ENCODE data around the gene HAGH.

Gene HAGH

GRCh38 chr16:1851793-1852192, 25.2 kb upstream of the HAGH start:
- no peak for TF ChIP-seq CTCF (conservative IDR thresholded peaks at IDR 0.05; ENCODE audit: low read depth, low read length)
- no peak overlapping the region for H3K4me3 ChIP-seq (ENCODE audit: low read length)
- no peak for DNase-seq (ENCODE audit: low read depth)

- TF ChIP-seq CTCF (conservative IDR thresholded peaks at IDR 0.05; ENCODE audit: low read depth, low read length): no peak
- H3K4me3 ChIP-seq (ENCODE audit: low read length): no peak overlapping the region
- DNase-seq (ENCODE audit: low read depth): no peak
These were observed 24.4 kb upstream of the HAGH start for GRCh38 chr16:1850981-1851380.

GRCh38 chr16:1846416-1846815, 19.8 kb upstream of the HAGH start:
- no peak for TF ChIP-seq CTCF (conservative IDR thresholded peaks at IDR 0.05; ENCODE audit: low read depth, low read length)
- H3K4me3 ChIP-seq (ENCODE audit: low read length): no peak overlapping the region
- no peak for DNase-seq (ENCODE audit: low read depth)

DNA sequence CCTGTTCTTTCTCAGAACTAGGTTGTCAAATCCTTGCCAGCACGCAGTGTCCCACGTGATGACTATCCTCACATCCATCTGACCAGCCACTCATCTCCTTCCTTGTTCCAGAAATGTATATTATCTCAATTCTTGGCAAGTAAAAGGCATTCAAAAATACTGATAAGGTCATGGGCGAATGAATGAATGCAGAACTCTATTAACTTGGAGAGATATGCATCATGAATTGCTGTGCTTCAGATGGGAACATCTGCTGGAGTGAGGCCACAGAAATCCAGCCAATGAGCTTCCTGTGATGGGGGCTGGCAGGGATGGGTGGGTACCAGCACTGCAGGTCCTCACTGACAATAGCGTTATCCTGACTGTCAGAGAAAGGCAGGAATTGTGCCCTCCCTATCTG, 19.4 kb upstream of the HAGH start:
- no peak overlapping the region for H3K4me3 ChIP-seq (ENCODE audit: low read length)
- no peak for TF ChIP-seq CTCF (conservative IDR thresholded peaks at IDR 0.05; ENCODE audit: low read depth, low read length)
- DNase-seq (ENCODE audit: low read depth): no peak

DNA sequence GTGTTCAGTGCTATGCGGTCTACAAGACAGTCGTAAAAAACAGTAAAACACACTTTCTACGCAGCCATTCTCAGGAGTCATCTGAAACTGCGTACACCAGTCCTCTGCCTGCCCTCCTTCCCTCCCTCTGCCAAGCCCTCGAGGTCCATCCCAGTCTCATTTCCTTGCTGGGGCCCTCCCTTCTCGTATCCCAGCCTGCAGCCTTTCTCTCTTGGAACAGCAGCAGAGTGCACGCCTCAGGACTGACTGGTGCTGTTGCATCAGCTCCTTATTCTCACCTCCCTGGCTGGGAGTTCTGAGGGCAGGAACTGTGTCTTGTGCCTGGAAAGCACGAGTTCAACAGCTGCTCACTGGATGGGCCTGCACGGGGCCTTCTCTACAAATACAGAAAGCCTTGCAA, 12.9 kb upstream of the HAGH start:
- no peak for DNase-seq (ENCODE audit: low read depth)
- no peak for TF ChIP-seq CTCF (conservative IDR thresholded peaks at IDR 0.05; ENCODE audit: low read depth, low read length)
- H3K4me3 ChIP-seq (ENCODE audit: low read length): no peak overlapping the region

DNA sequence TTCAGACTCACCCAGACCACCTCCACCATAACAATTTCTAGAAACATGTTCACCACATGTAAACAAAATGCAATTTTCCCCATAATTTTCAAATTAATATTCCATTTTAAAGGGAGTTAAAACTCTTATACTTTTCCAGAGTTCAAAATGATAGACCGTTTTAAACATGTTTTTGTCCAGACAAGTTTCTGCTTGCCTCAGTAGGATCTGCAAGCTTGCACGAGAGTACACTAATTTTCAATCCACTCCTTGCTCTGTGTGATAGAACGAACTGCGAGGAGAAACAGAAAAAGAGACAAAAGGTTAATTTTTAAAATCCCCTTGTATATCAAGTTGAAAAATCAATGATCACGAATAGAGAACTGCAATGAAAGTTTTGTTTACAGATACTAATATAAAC, 7.5 kb upstream of the HAGH start:
- H3K4me3 ChIP-seq (ENCODE audit: low read length): no peak overlapping the region
- no peak for TF ChIP-seq CTCF (conservative IDR thresholded peaks at IDR 0.05; ENCODE audit: low read depth, low read length)
- DNase-seq (ENCODE audit: low read depth): no peak

DNA sequence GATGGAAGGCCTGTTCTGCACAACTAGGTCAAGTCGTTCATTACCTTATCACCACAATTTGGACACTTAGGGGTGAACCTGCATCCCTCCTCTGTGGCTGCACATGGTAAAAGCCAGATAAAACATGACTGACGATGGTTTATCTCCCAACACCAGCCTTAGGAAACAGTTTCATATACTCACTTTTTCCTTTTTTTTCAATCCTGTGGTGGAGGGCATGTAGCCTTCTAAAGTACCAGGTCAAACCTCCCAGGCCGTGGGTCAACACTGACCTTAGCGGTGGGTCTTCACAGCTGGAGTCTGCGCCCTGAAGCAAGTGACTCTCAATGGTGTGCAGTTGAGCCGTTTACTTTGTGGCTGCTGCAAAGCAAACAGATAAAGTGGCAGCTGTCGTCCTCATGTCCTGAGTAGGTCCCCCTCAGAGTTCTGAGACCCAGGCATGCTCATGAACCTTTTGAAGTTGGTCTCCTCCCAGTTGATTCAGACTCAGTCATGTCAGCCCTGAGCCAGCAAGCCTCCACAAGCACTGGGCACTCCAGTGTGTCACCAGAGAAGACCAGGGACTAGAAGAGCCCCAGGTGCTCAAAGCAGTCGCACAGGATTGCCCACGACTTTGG, 6.3 kb upstream of the HAGH start:
- no peak overlapping the region for H3K4me3 ChIP-seq (ENCODE audit: low read length)
- no peak for DNase-seq (ENCODE audit: low read depth)
- no peak for TF ChIP-seq CTCF (conservative IDR thresholded peaks at IDR 0.05; ENCODE audit: low read depth, low read length)

Measured in retinal pigment epithelial cell (primary cell).